ENCODE results near the gene DNAH14. TPM values are rescaled to one million over a fixed set of nuclear protein-coding genes. Genes with fewer than 3 reads are reported as not detected.

Gene DNAH14
- polyA plus RNA-seq, 4 donors = 1.4 to 12.9 (median 3.9) TPM; not detected in 1

DNA sequence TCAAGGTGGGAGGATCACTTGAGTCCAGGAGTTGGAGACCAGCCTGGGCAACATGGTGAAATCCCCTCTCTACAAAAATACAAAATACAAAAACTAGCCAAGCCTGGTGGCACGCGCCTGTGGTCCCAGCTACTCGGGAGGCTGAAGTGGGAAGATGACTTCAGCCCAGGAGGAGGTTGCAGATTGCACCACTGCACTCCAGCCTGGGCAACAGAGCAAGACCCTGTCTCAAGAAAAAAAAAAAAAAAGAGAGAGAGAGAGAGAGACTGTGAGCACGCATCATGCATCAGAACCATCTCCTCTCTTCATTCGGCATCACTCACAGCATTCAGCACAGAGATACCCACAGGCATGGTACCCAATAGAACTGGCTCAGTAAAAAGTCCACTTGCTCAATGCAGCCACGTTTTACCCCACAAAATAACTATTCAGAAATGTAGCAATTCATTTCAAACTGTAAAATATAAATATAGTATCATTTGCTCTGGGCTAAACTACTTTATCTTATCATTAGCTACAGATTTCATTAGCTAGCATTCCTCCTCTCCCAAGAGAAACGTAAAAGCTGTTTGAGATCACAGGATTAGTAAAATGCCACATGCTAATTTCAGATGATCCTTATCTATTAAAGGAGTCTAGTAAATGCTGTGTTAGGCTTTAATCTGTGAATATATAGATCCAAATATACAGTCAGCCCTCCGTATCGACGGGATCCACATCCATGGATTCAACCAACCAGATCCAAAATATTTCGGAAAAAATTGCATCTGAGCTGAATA, 486.7 kb downstream of the DNAH14 start:
- WGBS, 3 donors = 87 to 90% (median 89%) methylated on average over 11 of the region's 11 CpGs
- FAIRE-seq = no peak
- Histone ChIP-seq H3K27ac (ENCODE audit: low read depth in 1 of 3, low read length in 2 of 3) (no peak overlapping the region), H3K9me3 (ENCODE audit: control insufficient read depth in 2 of 2, insufficient read depth in 1 of 2, low read depth in 1 of 2, low read length in 1 of 2) (no peaks in the 10 kb centered on the region), H3K27me3 (ENCODE audit: control insufficient read depth in 3 of 3, insufficient read depth in 3 of 3, low read length in 3 of 3) (no peaks in the 10 kb centered on the region), H3K4me3 (ENCODE audit: low read depth in 1 of 3, low read length in 3 of 3) (no peak overlapping the region), H3K4me1 (ENCODE audit: control insufficient read depth in 3 of 3, insufficient read depth in 2 of 3, low read depth in 1 of 3, low read length in 2 of 3) (peaks cover 0 to 27% (median 6%) of the 10 kb centered on the region in 3 donors), H3K36me3 (ENCODE audit: control insufficient read depth in 3 of 3, insufficient read depth in 2 of 3, low read depth in 1 of 3, low read length in 3 of 3) (peaks cover 12 to 44% (median 14%) of the 10 kb centered on the region in 3 donors)
- no peak for DNase-seq

DNA sequence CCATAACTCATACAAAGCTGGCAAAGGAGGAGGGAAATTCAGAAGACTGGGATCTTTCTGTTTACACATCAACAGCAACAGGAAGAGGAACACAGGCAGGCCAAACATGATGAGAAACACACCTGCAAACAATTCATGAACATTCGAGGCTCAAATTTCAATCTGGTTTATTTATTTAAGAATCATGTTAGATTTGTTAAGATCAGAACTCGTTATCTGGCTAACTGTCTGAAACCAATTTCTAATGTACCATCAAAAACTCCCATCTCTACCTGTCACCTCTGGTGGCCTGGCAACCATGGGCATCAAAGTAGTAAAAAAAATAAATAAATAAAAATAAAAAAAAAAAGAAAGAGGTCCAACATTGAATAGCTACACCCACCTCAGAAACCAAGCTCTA, 488.6 kb downstream of the DNAH14 start:
- no peak overlapping the region for H3K27ac ChIP-seq (ENCODE audit: low read depth in 1 of 3, low read length in 2 of 3)
- H3K27me3 ChIP-seq (ENCODE audit: control insufficient read depth in 3 of 3, insufficient read depth in 3 of 3, low read length in 3 of 3) = no peaks in the 10 kb centered on the region
- H3K36me3 ChIP-seq (ENCODE audit: control insufficient read depth in 3 of 3, insufficient read depth in 2 of 3, low read depth in 1 of 3, low read length in 3 of 3) = peaks cover 12 to 35% (median 12%) of the 10 kb centered on the region in 3 donors
- WGBS, 3 donors = 18 to 57% (median 29%) methylated on average over 2 of the region's 2 CpGs
- H3K4me1 ChIP-seq (ENCODE audit: control insufficient read depth in 3 of 3, insufficient read depth in 2 of 3, low read depth in 1 of 3, low read length in 2 of 3) = peaks cover 0 to 24% (median 10%) of the 10 kb centered on the region in 3 donors
- no peaks in the 10 kb centered on the region for H3K9me3 ChIP-seq (ENCODE audit: control insufficient read depth in 2 of 2, insufficient read depth in 1 of 2, low read depth in 1 of 2, low read length in 1 of 2)
- no peak overlapping the region for H3K4me3 ChIP-seq (ENCODE audit: low read depth in 1 of 3, low read length in 3 of 3)
- FAIRE-seq (no peak), DNase-seq (no peak)

GRCh38 chr1:225418598-225418997, 489.1 kb downstream of the DNAH14 start:
- 16 to 69% (median 38%) methylated on average over 4 of the region's 4 CpGs for WGBS, 3 donors
- no peaks in the 10 kb centered on the region for H3K27me3 ChIP-seq (ENCODE audit: control insufficient read depth in 3 of 3, insufficient read depth in 3 of 3, low read length in 3 of 3)
- FAIRE-seq = no peak
- H3K4me3 ChIP-seq (ENCODE audit: low read depth in 1 of 3, low read length in 3 of 3) = no peak overlapping the region
- H3K4me1 ChIP-seq (ENCODE audit: control insufficient read depth in 3 of 3, insufficient read depth in 2 of 3, low read depth in 1 of 3, low read length in 2 of 3) = peaks cover 4 to 26% (median 14%) of the 10 kb centered on the region in 3 donors
- no peaks in the 10 kb centered on the region for H3K9me3 ChIP-seq (ENCODE audit: control insufficient read depth in 2 of 2, insufficient read depth in 1 of 2, low read depth in 1 of 2, low read length in 1 of 2)
- H3K27ac ChIP-seq (ENCODE audit: low read depth in 1 of 3, low read length in 2 of 3) = peak overlapping the region in 1 of 3 donors; percentile 34
- peaks cover 12 to 36% (median 12%) of the 10 kb centered on the region in 3 donors for H3K36me3 ChIP-seq (ENCODE audit: control insufficient read depth in 3 of 3, insufficient read depth in 2 of 3, low read depth in 1 of 3, low read length in 3 of 3)
- DNase-seq = peak; percentile 44 to 80

DNA sequence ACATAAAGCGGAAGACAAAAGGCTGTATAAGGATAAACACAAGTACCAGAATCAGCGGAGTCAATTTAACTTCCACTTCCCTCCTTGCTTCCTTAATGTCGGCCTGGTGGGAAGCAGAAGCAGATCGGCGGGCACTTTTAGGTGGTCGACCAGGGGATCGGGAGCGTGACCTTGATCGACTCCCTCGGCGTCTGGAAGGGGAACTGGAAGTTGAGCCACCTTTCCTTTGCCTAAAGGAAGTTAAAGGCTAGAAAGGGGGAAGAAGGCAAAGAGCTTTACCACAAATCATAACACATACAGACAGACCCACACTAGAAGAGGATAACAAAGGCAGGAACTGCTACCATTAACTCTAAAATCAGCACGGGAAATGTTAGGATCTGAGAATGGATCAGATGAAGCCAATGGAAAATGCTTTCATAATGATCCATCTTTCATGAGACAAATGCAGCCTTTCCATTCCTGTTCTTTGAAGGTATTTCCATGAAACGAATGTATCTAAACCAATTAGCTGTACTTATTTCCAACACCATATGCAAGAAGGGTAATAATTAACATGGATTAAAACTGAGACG, 492.6 kb downstream of the DNAH14 start:
- Histone ChIP-seq H3K4me1 (ENCODE audit: control insufficient read depth in 3 of 3, insufficient read depth in 2 of 3, low read depth in 1 of 3, low read length in 2 of 3) (peaks cover 18 to 53% (median 26%) of the 10 kb centered on the region in 3 donors), H3K36me3 (ENCODE audit: control insufficient read depth in 3 of 3, insufficient read depth in 2 of 3, low read depth in 1 of 3, low read length in 3 of 3) (peaks cover 9 to 19% (median 10%) of the 10 kb centered on the region in 3 donors), H3K27ac (ENCODE audit: low read depth in 1 of 3, low read length in 2 of 3) (no peak overlapping the region), H3K4me3 (ENCODE audit: low read depth in 1 of 3, low read length in 3 of 3) (no peak overlapping the region), H3K27me3 (ENCODE audit: control insufficient read depth in 3 of 3, insufficient read depth in 3 of 3, low read length in 3 of 3) (no peaks in the 10 kb centered on the region), H3K9me3 (ENCODE audit: control insufficient read depth in 2 of 2, insufficient read depth in 1 of 2, low read depth in 1 of 2, low read length in 1 of 2) (no peaks in the 10 kb centered on the region)
- no peak for FAIRE-seq
- DNase-seq = no peak
- 47 to 64% (median 60%) methylated on average over 14 of the region's 14 CpGs for WGBS, 3 donors

DNA sequence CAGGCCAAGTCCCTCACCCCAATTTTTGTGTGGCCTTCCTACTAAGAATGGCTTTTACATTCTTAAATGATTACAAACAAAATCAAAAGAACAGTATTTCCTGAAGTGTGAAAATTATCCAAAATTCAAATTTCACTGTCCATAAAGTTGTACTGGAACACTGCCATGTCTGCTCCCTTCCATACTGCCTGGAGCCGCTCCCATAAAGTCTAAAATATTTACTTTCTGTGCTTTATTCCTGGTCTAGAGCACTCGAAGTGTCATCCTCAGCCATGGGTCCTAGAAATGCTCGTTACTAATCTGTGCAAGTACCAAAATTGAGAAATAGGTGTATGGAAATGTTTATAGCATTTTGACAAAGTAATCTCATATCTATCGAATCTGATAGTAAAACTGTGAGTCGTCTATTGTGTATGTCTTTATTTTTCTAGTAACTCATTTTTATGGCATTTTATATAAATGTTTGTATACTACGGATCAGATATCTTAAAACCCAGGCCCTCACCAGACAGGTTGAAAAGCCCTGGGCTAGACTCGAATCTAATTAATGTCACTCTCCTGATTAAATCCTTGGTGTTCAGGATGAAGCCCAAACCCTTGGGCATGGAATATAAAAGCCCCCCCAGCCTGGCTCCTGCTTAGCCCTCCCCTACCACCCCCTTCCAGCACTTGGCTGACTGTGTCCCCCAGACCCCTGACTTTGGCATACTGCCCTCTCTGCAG, 493.5 kb downstream of the DNAH14 start:
- 15 to 37% (median 22%) methylated on average over 7 of the region's 7 CpGs for WGBS, 3 donors
- H3K9me3 ChIP-seq (ENCODE audit: control insufficient read depth in 2 of 2, insufficient read depth in 1 of 2, low read depth in 1 of 2, low read length in 1 of 2) = no peaks in the 10 kb centered on the region
- peaks cover 18 to 47% (median 26%) of the 10 kb centered on the region in 3 donors for H3K4me1 ChIP-seq (ENCODE audit: control insufficient read depth in 3 of 3, insufficient read depth in 2 of 3, low read depth in 1 of 3, low read length in 2 of 3)

GRCh38 chr1:225423518-225423855, 494.0 kb downstream of the DNAH14 start:
- H3K27ac ChIP-seq (ENCODE audit: low read depth in 1 of 3, low read length in 2 of 3) = no peak overlapping the region
- DNase-seq = no peak
- no peak overlapping the region for H3K4me3 ChIP-seq (ENCODE audit: low read depth in 1 of 3, low read length in 3 of 3)
- no peaks in the 10 kb centered on the region for H3K9me3 ChIP-seq (ENCODE audit: control insufficient read depth in 2 of 2, insufficient read depth in 1 of 2, low read depth in 1 of 2, low read length in 1 of 2)
- FAIRE-seq = no peak
- H3K36me3 ChIP-seq (ENCODE audit: control insufficient read depth in 3 of 3, insufficient read depth in 2 of 3, low read depth in 1 of 3, low read length in 3 of 3) = peaks cover 2 to 16% (median 3%) of the 10 kb centered on the region in 3 donors
- WGBS, 3 donors = 7 to 31% (median 19%) methylated on average over 2 of the region's 2 CpGs
- no peaks in the 10 kb centered on the region for H3K27me3 ChIP-seq (ENCODE audit: control insufficient read depth in 3 of 3, insufficient read depth in 3 of 3, low read length in 3 of 3)
- H3K4me1 ChIP-seq (ENCODE audit: control insufficient read depth in 3 of 3, insufficient read depth in 2 of 3, low read depth in 1 of 3, low read length in 2 of 3) = peaks cover 18 to 42% (median 24%) of the 10 kb centered on the region in 3 donors

More for the DNA sequence above, 493.5 kb downstream of the DNAH14 start:
- no peak for DNase-seq
- no peak for FAIRE-seq
- H3K4me3 ChIP-seq (ENCODE audit: low read depth in 1 of 3, low read length in 3 of 3) = no peak overlapping the region
- no peaks in the 10 kb centered on the region for H3K27me3 ChIP-seq (ENCODE audit: control insufficient read depth in 3 of 3, insufficient read depth in 3 of 3, low read length in 3 of 3)
- H3K27ac ChIP-seq (ENCODE audit: low read depth in 1 of 3, low read length in 2 of 3) = peak overlapping the region in 1 of 3 donors; percentile 27
- peaks cover 3 to 16% (median 7%) of the 10 kb centered on the region in 3 donors for H3K36me3 ChIP-seq (ENCODE audit: control insufficient read depth in 3 of 3, insufficient read depth in 2 of 3, low read depth in 1 of 3, low read length in 3 of 3)

DNA sequence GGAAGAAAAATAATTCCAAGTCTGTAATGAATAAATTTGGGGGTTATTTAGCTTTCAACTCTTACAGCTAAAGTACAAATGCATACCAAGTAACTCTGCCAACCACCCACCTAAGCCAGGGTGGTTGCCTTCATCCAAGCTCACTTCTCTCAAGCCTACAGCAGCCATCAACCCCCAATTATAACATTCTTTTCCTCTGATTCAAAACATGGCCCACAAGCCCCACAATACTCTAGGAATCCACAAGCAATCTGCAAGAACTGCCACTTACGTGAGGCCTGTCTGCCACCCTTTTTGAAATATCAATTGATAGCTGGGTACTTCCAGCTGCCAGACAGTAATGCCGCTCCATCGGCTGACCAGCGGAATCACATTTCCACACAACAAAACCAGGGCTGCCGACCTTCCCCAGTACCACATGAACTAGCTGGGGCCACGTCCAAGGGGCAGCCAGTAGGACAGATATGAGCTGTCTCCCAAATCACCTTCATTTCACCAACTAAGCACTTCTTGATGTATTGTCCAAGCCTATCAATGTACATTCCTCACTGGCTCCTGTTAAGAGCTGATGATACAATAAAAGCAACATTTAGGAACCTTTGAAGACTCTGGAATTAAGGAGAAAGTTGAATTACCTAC, 495.2 kb downstream of the DNAH14 start:
- Histone ChIP-seq H3K4me3 (ENCODE audit: low read depth in 1 of 3, low read length in 3 of 3) (no peak overlapping the region), H3K9me3 (ENCODE audit: control insufficient read depth in 2 of 2, insufficient read depth in 1 of 2, low read depth in 1 of 2, low read length in 1 of 2) (no peaks in the 10 kb centered on the region), H3K36me3 (ENCODE audit: control insufficient read depth in 3 of 3, insufficient read depth in 2 of 3, low read depth in 1 of 3, low read length in 3 of 3) (peaks cover 0 to 10% (median 0%) of the 10 kb centered on the region in 3 donors), H3K27ac (ENCODE audit: low read depth in 1 of 3, low read length in 2 of 3) (no peak overlapping the region), H3K27me3 (ENCODE audit: control insufficient read depth in 3 of 3, insufficient read depth in 3 of 3, low read length in 3 of 3) (no peaks in the 10 kb centered on the region), H3K4me1 (ENCODE audit: control insufficient read depth in 3 of 3, insufficient read depth in 2 of 3, low read depth in 1 of 3, low read length in 2 of 3) (peaks cover 18 to 34% (median 21%) of the 10 kb centered on the region in 3 donors)
- WGBS, 3 donors = 63 to 75% (median 73%) methylated on average over 6 of the region's 6 CpGs
- DNase-seq = no peak
- FAIRE-seq = no peak

GRCh38 chr1:225425201-225425786, 495.8 kb downstream of the DNAH14 start:
- FAIRE-seq = no peak
- H3K27ac ChIP-seq (ENCODE audit: low read depth in 1 of 3, low read length in 2 of 3) = no peak overlapping the region
- H3K9me3 ChIP-seq (ENCODE audit: control insufficient read depth in 2 of 2, insufficient read depth in 1 of 2, low read depth in 1 of 2, low read length in 1 of 2) = no peaks in the 10 kb centered on the region
- DNase-seq = no peak
- H3K4me1 ChIP-seq (ENCODE audit: control insufficient read depth in 3 of 3, insufficient read depth in 2 of 3, low read depth in 1 of 3, low read length in 2 of 3) = peaks cover 18 to 34% (median 21%) of the 10 kb centered on the region in 3 donors
- H3K4me3 ChIP-seq (ENCODE audit: low read depth in 1 of 3, low read length in 3 of 3) = no peak overlapping the region
- H3K36me3 ChIP-seq (ENCODE audit: control insufficient read depth in 3 of 3, insufficient read depth in 2 of 3, low read depth in 1 of 3, low read length in 3 of 3) = peaks cover 0 to 6% (median 0%) of the 10 kb centered on the region in 3 donors
- 19 to 30% (median 22%) methylated on average over 5 of the region's 5 CpGs for WGBS, 3 donors
- H3K27me3 ChIP-seq (ENCODE audit: control insufficient read depth in 3 of 3, insufficient read depth in 3 of 3, low read length in 3 of 3) = no peaks in the 10 kb centered on the region

All from small intestine (tissue), 7 donors.